ENCODE data around the gene ARFGAP2.

The ARFGAP2 gene

DNA sequence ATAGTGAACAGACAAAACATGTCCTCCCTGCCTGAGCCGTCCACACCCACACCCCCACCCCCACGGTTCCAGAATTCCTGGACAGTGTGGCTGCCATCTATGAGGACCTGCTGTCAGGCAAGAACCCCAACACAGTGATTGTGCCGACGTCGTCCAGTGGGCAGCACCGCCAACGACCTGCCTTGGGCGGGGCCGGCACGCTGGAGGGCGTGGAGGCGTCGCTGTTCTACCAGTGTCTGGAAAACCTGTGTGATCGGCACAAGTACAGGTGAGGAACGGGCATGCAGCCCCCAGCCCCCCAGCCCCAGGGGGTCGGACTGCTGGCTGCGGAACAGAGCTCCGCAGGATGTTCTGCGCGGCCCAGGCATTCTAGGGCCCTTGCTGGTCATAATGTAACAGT lies 19.7 kb downstream of the ARFGAP2 start:
- TF ChIP-seq, protein P1, sequence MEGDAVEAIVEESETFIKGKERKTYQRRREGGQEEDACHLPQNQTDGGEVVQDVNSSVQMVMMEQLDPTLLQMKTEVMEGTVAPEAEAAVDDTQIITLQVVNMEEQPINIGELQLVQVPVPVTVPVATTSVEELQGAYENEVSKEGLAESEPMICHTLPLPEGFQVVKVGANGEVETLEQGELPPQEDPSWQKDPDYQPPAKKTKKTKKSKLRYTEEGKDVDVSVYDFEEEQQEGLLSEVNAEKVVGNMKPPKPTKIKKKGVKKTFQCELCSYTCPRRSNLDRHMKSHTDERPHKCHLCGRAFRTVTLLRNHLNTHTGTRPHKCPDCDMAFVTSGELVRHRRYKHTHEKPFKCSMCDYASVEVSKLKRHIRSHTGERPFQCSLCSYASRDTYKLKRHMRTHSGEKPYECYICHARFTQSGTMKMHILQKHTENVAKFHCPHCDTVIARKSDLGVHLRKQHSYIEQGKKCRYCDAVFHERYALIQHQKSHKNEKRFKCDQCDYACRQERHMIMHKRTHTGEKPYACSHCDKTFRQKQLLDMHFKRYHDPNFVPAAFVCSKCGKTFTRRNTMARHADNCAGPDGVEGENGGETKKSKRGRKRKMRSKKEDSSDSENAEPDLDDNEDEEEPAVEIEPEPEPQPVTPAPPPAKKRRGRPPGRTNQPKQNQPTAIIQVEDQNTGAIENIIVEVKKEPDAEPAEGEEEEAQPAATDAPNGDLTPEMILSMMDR (conservative IDR thresholded peaks at IDR 0.05; ENCODE audit: control insufficient read depth, insufficient read depth, low read depth, low read length): no peak
- no peak overlapping the region for H3K4me3 ChIP-seq (ENCODE audit: control insufficient read depth, low read depth, low read length)
- no peak for DNase-seq (ENCODE audit: low read depth)

DNA sequence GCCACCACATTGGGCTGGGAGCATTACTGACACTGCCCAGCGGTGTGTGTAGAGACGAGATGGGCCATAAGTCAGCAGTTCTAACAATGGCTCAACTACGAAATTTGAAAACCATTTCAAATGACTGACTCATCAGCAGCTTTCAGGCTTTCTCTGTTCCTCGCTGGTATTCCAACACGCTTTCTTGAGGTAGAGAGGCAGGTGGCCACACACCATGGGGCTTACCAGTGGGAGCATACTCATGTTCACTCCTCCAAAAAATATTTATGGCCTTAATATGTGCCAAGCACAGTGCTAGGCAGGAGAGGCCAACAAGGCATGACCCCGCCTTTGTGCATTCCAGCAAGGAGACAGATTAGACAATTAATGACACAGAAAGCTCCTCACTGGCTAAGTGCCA lies 20.3 kb downstream of the ARFGAP2 start:
- DNase-seq (ENCODE audit: low read depth): no peak
- no peak overlapping the region for H3K4me3 ChIP-seq (ENCODE audit: control insufficient read depth, low read depth, low read length)
- TF ChIP-seq, protein P1 (conservative IDR thresholded peaks at IDR 0.05; ENCODE audit: control insufficient read depth, insufficient read depth, low read depth, low read length): no peak

DNA sequence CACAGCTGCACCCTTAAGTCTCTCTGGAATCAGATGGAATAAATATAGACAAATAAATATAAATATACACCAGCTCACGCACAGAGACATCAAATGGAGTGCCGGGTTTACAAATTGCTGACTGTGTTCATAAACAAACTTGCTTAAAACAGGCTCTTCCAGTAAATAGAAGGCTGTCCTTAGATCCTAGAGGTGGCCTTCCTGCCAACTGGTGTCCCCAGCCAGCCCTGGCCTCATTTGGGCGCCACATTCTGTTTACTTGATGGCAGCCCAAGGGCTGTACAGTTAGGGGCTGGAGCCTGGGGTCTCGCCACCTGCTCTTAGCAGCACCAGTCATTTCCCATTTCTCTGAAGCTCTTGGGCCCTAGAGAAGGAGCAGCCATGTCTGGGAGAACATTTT lies 20.8 kb downstream of the ARFGAP2 start:
- DNase-seq (ENCODE audit: low read depth): no peak
- TF ChIP-seq, protein P1 (conservative IDR thresholded peaks at IDR 0.05; ENCODE audit: control insufficient read depth, insufficient read depth, low read depth, low read length): no peak
- no peak overlapping the region for H3K4me3 ChIP-seq (ENCODE audit: control insufficient read depth, low read depth, low read length)

DNA sequence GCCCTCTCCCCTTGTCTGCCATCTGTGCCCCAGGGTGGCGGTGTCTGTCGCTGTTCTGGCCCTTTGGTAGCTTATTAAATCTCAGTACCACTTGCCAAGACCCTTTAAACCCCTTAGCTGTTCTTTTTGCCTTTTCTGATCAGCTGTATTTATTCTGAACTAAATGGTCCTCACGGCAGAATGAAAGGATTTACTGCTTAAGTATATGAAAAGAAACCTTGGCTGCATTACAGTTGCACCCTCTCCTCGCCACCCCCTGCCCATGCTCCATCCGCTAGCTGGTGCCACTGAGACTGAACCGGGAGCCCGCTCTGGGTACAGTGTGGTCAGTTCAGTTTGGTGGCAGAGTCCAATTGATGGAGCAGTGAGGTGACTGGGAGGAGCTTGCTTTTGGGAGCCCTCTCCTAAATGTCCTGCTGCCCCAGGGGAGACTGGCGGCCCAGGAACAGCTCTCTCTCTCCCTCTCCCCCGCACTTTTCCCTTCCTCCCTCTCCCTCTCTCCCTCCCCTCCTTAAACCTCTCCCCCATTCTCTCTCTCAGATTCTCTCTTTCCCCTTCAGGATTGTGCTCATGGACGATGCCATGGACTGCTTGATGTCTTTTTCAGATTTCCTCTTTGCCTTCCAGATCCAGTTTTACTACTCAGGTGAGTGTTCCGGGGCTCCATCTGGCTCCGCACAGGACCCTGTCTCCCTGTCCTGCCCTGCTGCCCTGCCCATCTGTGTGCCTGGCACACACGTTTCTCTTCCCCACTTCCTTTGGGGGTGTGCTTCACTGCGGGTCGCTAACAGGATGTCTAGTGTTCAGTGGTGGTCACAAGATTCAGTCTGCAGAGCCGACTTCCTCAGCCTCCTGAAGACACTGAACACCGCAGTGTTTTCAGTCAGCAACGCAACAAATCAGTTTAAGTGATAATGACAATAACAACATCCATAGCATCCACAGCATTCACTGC lies 21.8 kb downstream of the ARFGAP2 start:
- H3K4me3 ChIP-seq (ENCODE audit: control insufficient read depth, low read depth, low read length): no peak overlapping the region
- no peak for DNase-seq (ENCODE audit: low read depth)
- TF ChIP-seq, protein P1 (conservative IDR thresholded peaks at IDR 0.05; ENCODE audit: control insufficient read depth, insufficient read depth, low read depth, low read length): no peak

DNA sequence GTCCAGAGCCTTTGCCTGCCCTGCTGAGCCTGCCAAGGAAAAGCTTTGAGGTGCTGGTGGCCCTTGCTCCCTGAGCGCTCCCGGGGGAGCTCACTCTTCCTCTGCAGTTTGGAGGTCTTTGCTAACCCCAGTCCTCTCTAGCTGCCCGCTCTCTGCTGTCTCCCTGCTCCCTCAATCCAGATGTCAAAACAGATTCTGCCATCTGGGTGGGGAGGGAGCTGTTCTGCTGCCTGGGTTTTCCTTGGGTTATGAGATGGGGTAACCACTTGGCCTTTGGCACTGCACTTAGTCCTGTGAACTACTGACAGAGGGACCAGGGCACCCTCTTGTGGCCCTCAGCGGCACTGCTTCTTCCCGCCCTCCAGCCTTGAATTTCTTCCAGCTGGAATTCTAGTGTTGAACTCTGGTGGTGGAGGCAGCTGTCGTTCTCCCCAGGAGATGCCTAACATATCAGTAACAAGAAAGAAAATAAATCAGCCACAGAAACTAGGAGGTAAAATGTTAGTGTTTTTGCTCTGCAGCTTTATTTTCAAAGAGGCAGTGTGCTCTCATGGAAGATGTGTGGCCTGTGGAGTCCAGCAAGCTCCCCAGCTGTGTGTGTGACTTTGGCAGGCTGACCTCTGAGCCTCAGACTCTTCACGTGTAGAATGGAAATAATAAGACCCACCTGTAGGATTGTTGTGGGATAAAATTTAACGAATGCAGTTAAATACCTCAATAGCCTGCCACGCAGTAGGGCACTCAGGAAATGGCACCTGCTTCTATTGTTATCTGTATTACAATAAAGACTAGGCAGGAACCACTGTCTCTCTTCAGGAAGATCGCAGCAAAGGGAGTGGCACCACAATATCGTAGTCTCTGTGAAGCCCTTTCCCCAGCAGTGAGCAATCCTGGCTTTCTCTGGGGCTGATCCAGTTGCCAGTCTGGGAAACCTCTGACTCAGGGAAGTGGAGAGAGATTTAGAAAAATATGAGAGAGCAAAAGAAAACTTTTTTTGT lies 23.4 kb downstream of the ARFGAP2 start:
- DNase-seq (ENCODE audit: low read depth): peak; percentile 82
- no peak overlapping the region for H3K4me3 ChIP-seq (ENCODE audit: control insufficient read depth, low read depth, low read length)
- TF ChIP-seq, protein P1 (conservative IDR thresholded peaks at IDR 0.05; ENCODE audit: control insufficient read depth, insufficient read depth, low read depth, low read length): peak; percentile 99

DNA sequence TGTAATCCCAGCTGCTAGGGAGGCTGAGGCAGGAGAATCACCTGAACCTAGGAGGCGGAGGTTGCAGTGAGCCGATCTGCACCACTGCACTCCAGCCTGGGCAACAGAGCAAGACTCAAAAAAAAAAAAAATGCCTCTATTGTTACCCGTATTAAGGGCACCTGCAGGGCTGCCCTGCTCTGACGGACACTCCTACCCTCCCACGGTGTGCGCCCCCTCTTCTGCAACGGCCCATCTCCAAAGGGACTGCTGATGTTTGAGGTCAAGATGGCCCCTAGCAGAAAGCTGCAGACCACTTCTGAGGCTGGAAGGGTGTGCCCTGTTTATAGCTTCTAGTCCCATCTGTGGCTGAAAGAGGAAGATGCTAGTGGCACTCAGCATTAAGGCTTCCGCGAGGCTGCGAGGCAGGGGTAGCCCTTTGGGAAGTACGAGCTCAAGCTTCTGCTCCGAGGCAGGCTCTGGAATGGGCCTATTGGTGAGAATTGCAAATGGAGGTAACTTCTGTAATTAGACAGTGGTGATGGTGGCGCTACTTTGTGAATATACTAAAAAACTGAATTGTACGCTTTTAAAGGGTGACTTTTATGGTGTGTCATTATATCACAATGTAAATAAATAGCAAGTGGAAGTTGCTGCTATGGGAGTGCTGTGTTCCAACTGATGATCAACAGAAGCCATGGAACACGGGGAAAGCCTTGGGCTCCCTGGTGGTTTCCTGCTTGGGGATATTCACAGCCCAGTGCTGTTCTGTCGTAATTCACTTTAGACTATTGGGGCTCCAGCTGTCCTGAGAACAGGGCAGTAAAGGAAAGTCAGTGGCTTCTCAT lies 24.3 kb downstream of the ARFGAP2 start:
- DNase-seq (ENCODE audit: low read depth): no peak
- TF ChIP-seq, protein P1 (conservative IDR thresholded peaks at IDR 0.05; ENCODE audit: control insufficient read depth, insufficient read depth, low read depth, low read length): no peak

More for the DNA sequence above, 24.3 kb downstream of the ARFGAP2 start:
- H3K4me3 ChIP-seq (ENCODE audit: control insufficient read depth, low read depth, low read length): no peak overlapping the region
